Measurements from ENCODE around the gene CNGA2. TPM values are rescaled to one million over a fixed set of nuclear protein-coding genes. Genes with fewer than 3 reads are reported as not detected.

CNGA2 gene
- total RNA-seq, 1 experiment from 2014 or later, result not detected

DNA sequence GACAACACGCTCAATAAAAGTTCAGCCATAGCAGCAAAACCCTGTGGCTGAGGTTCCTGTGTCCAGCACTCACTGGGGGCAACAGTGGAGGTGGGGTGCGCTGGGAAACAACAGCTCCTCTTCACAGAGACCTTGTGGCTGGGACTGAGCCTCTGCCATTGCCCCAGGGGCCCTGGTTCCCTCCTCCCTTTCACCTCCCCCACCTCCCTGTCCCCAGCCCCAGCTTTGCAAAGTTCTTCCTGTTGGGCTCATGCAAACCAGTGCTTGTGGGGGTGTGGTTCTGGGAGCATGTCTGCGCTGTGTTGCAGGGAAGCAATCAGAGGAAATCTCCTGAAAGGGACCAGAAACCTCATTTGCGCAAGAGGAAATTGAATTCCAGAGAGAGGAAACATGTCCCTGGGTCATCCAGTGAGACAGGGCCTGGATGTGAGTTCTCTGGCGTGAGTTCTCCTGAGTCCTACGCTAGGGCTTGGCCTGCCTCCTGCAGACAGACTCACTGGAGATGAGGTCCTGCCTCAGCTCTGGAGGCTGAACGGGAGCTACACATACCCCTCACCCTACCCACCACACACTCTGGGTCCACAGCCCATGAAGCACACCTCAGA lies 11.3 kb upstream of the CNGA2 start:
- ChIA-PET RAD21 (ENCODE audit: low non-redundant PET in 1 of 2, low total read pairs in 2 of 2, uncharacterized antibody in 2 of 2, unreplicated experiment in 2 of 2) (no interaction called here), CTCF (interaction anchor here (1.5 kb wide), 1 partner anchor 9 kb away, joined by 3 read pairs; no protein-coding TSS in a partner anchor), POLR2A (no interaction called here)
- H3K79me2 ChIP-seq (ENCODE audit: insufficient read depth, low read length), result no peaks in the 10 kb centered on the region
- H3K27ac ChIP-seq (ENCODE audit: low read depth, low read length), result no peak overlapping the region
- no peaks in the 10 kb centered on the region for H3K9me2 ChIP-seq (ENCODE audit: insufficient read depth)
- H3K9me3 ChIP-seq (ENCODE audit: control insufficient read depth in 1 of 2, insufficient read depth in 1 of 2, low read depth in 1 of 2, low read length in 2 of 2), result no peaks in the 10 kb centered on the region
- H3K27me3 ChIP-seq (ENCODE audit: insufficient read depth, low read length), result no peaks in the 10 kb centered on the region
- no peak overlapping the region for H3K4me3 ChIP-seq (replicated peaks in 1 of 2; ENCODE audit: low read depth in 1 of 2, low read length in 2 of 2)
- H3K4me2 ChIP-seq (ENCODE audit: low read length), result no peak overlapping the region
- no peak for ATAC-seq
- intact Hi-C loops (cut with micrococcal nuclease), result no loop called here
- no peaks in the 10 kb centered on the region for H4K20me1 ChIP-seq (ENCODE audit: insufficient read depth)
- BruUV-seq (replicated peaks), result no TSS peak
- no peaks in the 10 kb centered on the region for H3K36me3 ChIP-seq (ENCODE audit: control insufficient read depth in 1 of 2, insufficient read depth in 2 of 2, low read length in 2 of 2)
- H3K4me1 ChIP-seq (ENCODE audit: control insufficient read depth in 1 of 2, insufficient read depth in 2 of 2, low read length in 2 of 2), result no peaks in the 10 kb centered on the region
- DNase-seq (ENCODE audit: low read depth, low spot score), result no peak
- H2AFZ ChIP-seq (ENCODE audit: low read depth, low read length, poor library complexity, severe bottlenecking), result no peak overlapping the region
- no peak overlapping the region for H3K9ac ChIP-seq (ENCODE audit: low read length)
- no peak for TF ChIP-seq CEBPB (IDR thresholded peaks at IDR 0.05; ENCODE audit: low read depth)

DNA sequence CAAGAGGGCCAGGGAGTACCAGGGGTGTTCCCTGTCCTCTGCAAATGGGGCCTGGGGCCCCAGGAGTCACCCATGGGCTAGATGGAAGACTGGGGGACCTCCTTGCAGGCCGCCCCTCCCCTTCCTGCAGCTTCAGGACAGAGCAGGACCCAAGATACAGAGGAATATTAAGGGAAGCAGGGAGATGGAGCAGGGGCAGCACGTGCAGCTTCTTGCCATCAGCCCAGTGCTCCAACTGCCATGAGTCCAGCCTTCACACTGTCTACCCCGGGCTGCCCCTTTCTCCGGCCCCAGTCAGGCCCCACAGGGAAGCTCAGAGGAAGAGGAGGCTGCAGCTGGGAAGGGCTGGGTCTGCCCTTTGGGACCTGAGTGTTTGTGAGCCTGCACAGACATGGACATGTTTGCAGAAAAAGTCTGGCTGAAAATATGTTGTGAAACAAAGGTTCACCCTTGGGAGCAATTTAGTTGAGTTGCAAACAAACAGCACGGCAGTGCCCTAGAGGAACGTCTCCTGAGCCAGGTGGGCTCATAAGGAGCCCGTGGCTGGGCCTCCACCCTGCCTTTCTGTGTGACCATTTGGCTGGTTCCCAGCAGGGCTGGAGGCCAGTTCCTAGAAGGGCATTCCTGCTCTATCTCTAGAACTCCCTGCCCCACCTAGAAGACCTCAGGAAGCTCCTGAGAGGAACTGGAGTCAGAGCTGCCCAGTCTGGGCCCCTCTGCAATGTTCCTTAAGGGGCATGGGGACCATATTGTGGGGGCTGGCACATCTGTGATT lies 9.8 kb upstream of the CNGA2 start:
- Histone ChIP-seq H4K20me1 (ENCODE audit: insufficient read depth) (no peaks in the 10 kb centered on the region), H3K9me3 (ENCODE audit: control insufficient read depth in 1 of 2, insufficient read depth in 1 of 2, low read depth in 1 of 2, low read length in 2 of 2) (no peaks in the 10 kb centered on the region), H3K9me2 (ENCODE audit: insufficient read depth) (no peaks in the 10 kb centered on the region), H3K4me3 (replicated peaks in 1 of 2; ENCODE audit: low read depth in 1 of 2, low read length in 2 of 2) (no peak overlapping the region), H3K79me2 (ENCODE audit: insufficient read depth, low read length) (no peaks in the 10 kb centered on the region), H3K36me3 (ENCODE audit: control insufficient read depth in 1 of 2, insufficient read depth in 2 of 2, low read length in 2 of 2) (no peaks in the 10 kb centered on the region), H3K4me1 (ENCODE audit: control insufficient read depth in 1 of 2, insufficient read depth in 2 of 2, low read length in 2 of 2) (no peaks in the 10 kb centered on the region), H3K27me3 (ENCODE audit: insufficient read depth, low read length) (no peaks in the 10 kb centered on the region), H3K9ac (ENCODE audit: low read length) (no peak overlapping the region), H2AFZ (ENCODE audit: low read depth, low read length, poor library complexity, severe bottlenecking) (no peak overlapping the region), H3K4me2 (ENCODE audit: low read length) (no peak overlapping the region), H3K27ac (ENCODE audit: low read depth, low read length) (no peak overlapping the region)
- intact Hi-C loops (cut with micrococcal nuclease), result no loop called here
- CTCF ChIA-PET, result no interaction called here
- TF ChIP-seq TCF7L2 (IDR thresholded peaks at IDR 0.05; ENCODE audit: borderline replicate concordance, extremely low read depth, insufficient read depth, insufficient read length), result no peak
- TF ChIP-seq YY1 (IDR thresholded peaks at IDR 0.05; ENCODE audit: extremely low read depth, insufficient replicate concordance, low read depth, low read length), result no peak
- no peak for TF ChIP-seq ELF1 (IDR thresholded peaks at IDR 0.05; ENCODE audit: borderline replicate concordance, low read depth)
- TF ChIP-seq, protein P1, sequence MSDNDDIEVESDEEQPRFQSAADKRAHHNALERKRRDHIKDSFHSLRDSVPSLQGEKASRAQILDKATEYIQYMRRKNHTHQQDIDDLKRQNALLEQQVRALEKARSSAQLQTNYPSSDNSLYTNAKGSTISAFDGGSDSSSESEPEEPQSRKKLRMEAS (IDR thresholded peaks at IDR 0.05), result no peak
- TF ChIP-seq RAD21 (IDR thresholded peaks at IDR 0.05; ENCODE audit: low read depth), result no peak
- TF ChIP-seq SRF (IDR thresholded peaks at IDR 0.05; ENCODE audit: low read depth), result no peak
- TF ChIP-seq, protein P2, sequence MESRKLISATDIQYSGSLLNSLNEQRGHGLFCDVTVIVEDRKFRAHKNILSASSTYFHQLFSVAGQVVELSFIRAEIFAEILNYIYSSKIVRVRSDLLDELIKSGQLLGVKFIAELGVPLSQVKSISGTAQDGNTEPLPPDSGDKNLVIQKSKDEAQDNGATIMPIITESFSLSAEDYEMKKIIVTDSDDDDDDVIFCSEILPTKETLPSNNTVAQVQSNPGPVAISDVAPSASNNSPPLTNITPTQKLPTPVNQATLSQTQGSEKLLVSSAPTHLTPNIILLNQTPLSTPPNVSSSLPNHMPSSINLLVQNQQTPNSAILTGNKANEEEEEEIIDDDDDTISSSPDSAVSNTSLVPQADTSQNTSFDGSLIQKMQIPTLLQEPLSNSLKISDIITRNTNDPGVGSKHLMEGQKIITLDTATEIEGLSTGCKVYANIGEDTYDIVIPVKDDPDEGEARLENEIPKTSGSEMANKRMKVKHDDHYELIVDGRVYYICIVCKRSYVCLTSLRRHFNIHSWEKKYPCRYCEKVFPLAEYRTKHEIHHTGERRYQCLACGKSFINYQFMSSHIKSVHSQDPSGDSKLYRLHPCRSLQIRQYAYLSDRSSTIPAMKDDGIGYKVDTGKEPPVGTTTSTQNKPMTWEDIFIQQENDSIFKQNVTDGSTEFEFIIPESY (IDR thresholded peaks at IDR 0.05; ENCODE audit: extremely low read depth, insufficient replicate concordance, low read length), result no peak
- no peak for TF ChIP-seq EZH2 (IDR thresholded peaks at IDR 0.05)
- no peak for TF ChIP-seq FOSL1 (IDR thresholded peaks at IDR 0.05; ENCODE audit: low read depth)
- TF ChIP-seq, protein P3, sequence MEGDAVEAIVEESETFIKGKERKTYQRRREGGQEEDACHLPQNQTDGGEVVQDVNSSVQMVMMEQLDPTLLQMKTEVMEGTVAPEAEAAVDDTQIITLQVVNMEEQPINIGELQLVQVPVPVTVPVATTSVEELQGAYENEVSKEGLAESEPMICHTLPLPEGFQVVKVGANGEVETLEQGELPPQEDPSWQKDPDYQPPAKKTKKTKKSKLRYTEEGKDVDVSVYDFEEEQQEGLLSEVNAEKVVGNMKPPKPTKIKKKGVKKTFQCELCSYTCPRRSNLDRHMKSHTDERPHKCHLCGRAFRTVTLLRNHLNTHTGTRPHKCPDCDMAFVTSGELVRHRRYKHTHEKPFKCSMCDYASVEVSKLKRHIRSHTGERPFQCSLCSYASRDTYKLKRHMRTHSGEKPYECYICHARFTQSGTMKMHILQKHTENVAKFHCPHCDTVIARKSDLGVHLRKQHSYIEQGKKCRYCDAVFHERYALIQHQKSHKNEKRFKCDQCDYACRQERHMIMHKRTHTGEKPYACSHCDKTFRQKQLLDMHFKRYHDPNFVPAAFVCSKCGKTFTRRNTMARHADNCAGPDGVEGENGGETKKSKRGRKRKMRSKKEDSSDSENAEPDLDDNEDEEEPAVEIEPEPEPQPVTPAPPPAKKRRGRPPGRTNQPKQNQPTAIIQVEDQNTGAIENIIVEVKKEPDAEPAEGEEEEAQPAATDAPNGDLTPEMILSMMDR (IDR thresholded peaks at IDR 0.05 in 2 of 3, conservative IDR thresholded peaks at IDR 0.05 in 1 of 3; ENCODE audit: borderline replicate concordance in 1 of 3, insufficient read depth in 1 of 3, low read depth in 2 of 3, low read length in 2 of 3), result no peak
- TF ChIP-seq SIN3A (IDR thresholded peaks at IDR 0.05; ENCODE audit: low read depth), result no peak
- TF ChIP-seq JUND (IDR thresholded peaks at IDR 0.05), result no peak
- TF ChIP-seq EGR1 (IDR thresholded peaks at IDR 0.05; ENCODE audit: low read depth), result no peak
- no peak for TF ChIP-seq CEBPB (IDR thresholded peaks at IDR 0.05; ENCODE audit: low read depth)
- ATAC-seq (no peak), DNase-seq (ENCODE audit: low read depth, low spot score) (no peak)
- no TSS peak for BruUV-seq (replicated peaks)
- RAD21 ChIA-PET (ENCODE audit: low non-redundant PET in 1 of 2, low total read pairs in 2 of 2, uncharacterized antibody in 2 of 2, unreplicated experiment in 2 of 2), result no interaction called here
- POLR2A ChIA-PET, result no interaction called here
